WTC11 (cell line): ENCODE results near the gene TIMM29.

ENCODE experiments used
- ELF4 ChIP-seq: sonication (generic); formaldehyde crosslinking; IDR thresholded peaks from 2 replicates; pipeline ENCODE4 v1.8.1; 2022; ENCODE audit warnings: low read depth, mild to moderate bottlenecking, moderate library complexity, missing genetic modification reagents
- HMGA2 ChIP-seq: fragments of 250-450 bp; sonication (Bioruptor Pico); IDR thresholded peaks from 2 replicates; pipeline ENCODE4 v1.4.0; 2021; ENCODE audit warnings: mild to moderate bottlenecking, moderate library complexity
- TEAD4 ChIP-seq: sonication (generic); formaldehyde crosslinking; IDR thresholded peaks from 2 replicates; pipeline ENCODE4 v1.8.0; 2022; ENCODE audit warnings: mild to moderate bottlenecking, missing genetic modification reagents
- ZNF232 ChIP-seq: sonication (generic); formaldehyde crosslinking; IDR thresholded peaks from 2 replicates; pipeline ENCODE4 v1.8.0; 2022; ENCODE audit warnings: mild to moderate bottlenecking, missing genetic modification reagents
- ZNF263 ChIP-seq: sonication (generic); formaldehyde crosslinking; IDR thresholded peaks from 2 replicates; pipeline ENCODE4 v1.8.1; 2022; ENCODE audit warnings: low read depth, mild to moderate bottlenecking, moderate library complexity, missing genetic modification reagents
- ZNF423 ChIP-seq: fragments of 250-450 bp; sonication (Bioruptor Pico); IDR thresholded peaks from 2 replicates; pipeline ENCODE4 v2.1.2; 2022; ENCODE audit warnings: mild to moderate bottlenecking, moderate library complexity
- TF ChIP-seq, protein P1 (sequence below): fragments of 200-600 bp; IDR thresholded peaks from 2 replicates; pipeline ENCODE4 v1.8.0; 2022; ENCODE audit warnings: antibody characterized with exemption
- TF ChIP-seq, protein P2 (sequence below): sonication (generic); formaldehyde crosslinking; IDR thresholded peaks from 2 replicates; pipeline ENCODE4 v1.8.0; 2022; ENCODE audit warnings: mild to moderate bottlenecking, missing genetic modification reagents

DNA sequence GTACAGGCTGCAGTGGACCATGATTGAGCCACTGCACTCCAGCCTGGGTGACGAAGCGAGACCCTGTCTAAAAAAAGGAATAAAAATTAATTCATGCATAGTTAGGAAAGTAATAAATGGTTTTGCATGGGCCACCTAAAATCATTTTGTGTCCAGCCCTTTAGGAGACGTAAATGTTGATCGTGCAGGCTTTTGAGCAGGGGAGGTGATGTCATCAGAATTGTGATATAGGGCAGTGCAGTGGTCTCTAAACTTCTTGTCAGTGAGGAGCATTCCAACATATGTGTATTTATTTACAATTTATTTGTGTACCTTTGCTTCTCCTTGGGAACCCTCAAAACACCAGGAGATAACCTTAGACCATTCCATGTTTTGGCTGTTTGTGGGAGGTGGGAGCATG lies 35.3 kb downstream of the TIMM29 start:
- TF ChIP-seq, protein P1, sequence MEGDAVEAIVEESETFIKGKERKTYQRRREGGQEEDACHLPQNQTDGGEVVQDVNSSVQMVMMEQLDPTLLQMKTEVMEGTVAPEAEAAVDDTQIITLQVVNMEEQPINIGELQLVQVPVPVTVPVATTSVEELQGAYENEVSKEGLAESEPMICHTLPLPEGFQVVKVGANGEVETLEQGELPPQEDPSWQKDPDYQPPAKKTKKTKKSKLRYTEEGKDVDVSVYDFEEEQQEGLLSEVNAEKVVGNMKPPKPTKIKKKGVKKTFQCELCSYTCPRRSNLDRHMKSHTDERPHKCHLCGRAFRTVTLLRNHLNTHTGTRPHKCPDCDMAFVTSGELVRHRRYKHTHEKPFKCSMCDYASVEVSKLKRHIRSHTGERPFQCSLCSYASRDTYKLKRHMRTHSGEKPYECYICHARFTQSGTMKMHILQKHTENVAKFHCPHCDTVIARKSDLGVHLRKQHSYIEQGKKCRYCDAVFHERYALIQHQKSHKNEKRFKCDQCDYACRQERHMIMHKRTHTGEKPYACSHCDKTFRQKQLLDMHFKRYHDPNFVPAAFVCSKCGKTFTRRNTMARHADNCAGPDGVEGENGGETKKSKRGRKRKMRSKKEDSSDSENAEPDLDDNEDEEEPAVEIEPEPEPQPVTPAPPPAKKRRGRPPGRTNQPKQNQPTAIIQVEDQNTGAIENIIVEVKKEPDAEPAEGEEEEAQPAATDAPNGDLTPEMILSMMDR: no peak
- no peak for TF ChIP-seq ZNF232 (CRISPR knock-in tag)
- TF ChIP-seq, protein P2, sequence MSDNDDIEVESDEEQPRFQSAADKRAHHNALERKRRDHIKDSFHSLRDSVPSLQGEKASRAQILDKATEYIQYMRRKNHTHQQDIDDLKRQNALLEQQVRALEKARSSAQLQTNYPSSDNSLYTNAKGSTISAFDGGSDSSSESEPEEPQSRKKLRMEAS: no peak
- TF ChIP-seq HMGA2 (CRISPR knock-in tag): no peak
- no peak for TF ChIP-seq ELF4
- no peak for TF ChIP-seq ZNF263 (CRISPR knock-in tag)
- no peak for TF ChIP-seq TEAD4 (CRISPR knock-in tag)
- no peak for TF ChIP-seq ZNF423 (CRISPR knock-in tag)
